ENCODE data around the gene ADK.

GRCh38 chr10:74150990-74151878 lies at the start of gene ADK:
- TF ChIP-seq SPI1 (IDR thresholded peaks at IDR 0.05; ENCODE audit: borderline replicate concordance, low read depth) (no peak), POLR2AphosphoS5 (IDR thresholded peaks at IDR 0.05; ENCODE audit: low read depth) (peak; percentile 69)
- TF ChIP-seq, protein P1, sequence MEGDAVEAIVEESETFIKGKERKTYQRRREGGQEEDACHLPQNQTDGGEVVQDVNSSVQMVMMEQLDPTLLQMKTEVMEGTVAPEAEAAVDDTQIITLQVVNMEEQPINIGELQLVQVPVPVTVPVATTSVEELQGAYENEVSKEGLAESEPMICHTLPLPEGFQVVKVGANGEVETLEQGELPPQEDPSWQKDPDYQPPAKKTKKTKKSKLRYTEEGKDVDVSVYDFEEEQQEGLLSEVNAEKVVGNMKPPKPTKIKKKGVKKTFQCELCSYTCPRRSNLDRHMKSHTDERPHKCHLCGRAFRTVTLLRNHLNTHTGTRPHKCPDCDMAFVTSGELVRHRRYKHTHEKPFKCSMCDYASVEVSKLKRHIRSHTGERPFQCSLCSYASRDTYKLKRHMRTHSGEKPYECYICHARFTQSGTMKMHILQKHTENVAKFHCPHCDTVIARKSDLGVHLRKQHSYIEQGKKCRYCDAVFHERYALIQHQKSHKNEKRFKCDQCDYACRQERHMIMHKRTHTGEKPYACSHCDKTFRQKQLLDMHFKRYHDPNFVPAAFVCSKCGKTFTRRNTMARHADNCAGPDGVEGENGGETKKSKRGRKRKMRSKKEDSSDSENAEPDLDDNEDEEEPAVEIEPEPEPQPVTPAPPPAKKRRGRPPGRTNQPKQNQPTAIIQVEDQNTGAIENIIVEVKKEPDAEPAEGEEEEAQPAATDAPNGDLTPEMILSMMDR (IDR thresholded peaks at IDR 0.05; ENCODE audit: insufficient read depth, low read length), result peak; percentile 16
- TF ChIP-seq, protein P2, sequence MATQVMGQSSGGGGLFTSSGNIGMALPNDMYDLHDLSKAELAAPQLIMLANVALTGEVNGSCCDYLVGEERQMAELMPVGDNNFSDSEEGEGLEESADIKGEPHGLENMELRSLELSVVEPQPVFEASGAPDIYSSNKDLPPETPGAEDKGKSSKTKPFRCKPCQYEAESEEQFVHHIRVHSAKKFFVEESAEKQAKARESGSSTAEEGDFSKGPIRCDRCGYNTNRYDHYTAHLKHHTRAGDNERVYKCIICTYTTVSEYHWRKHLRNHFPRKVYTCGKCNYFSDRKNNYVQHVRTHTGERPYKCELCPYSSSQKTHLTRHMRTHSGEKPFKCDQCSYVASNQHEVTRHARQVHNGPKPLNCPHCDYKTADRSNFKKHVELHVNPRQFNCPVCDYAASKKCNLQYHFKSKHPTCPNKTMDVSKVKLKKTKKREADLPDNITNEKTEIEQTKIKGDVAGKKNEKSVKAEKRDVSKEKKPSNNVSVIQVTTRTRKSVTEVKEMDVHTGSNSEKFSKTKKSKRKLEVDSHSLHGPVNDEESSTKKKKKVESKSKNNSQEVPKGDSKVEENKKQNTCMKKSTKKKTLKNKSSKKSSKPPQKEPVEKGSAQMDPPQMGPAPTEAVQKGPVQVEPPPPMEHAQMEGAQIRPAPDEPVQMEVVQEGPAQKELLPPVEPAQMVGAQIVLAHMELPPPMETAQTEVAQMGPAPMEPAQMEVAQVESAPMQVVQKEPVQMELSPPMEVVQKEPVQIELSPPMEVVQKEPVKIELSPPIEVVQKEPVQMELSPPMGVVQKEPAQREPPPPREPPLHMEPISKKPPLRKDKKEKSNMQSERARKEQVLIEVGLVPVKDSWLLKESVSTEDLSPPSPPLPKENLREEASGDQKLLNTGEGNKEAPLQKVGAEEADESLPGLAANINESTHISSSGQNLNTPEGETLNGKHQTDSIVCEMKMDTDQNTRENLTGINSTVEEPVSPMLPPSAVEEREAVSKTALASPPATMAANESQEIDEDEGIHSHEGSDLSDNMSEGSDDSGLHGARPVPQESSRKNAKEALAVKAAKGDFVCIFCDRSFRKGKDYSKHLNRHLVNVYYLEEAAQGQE (IDR thresholded peaks at IDR 0.05; ENCODE audit: insufficient replicate concordance, low read depth), result no peak

Measured in HL-60 (cell line).